PC-9 (cell line): Measurements from ENCODE around the gene STARD13. TPM values are rescaled to one million over a fixed set of nuclear protein-coding genes. Genes with fewer than 3 reads are reported as not detected.
"Not testable (repeated sequence)": the region's sequence is repeated elsewhere in the genome, so short reads cannot be mapped to it uniquely, and the experiment has no call there.

Experiments used
- BruUV-seq: library from RNA; stranded (reverse); fragments of 400-500 nt; replicated peaks from 2 replicates; lab custom pipeline; 2021; lab: Mats Ljungman, UMichigan
- CTCF ChIA-PET: fragments of 300-600 bp; sonication (Branson Sonifier 250); formaldehyde crosslinking; loops from one replicate; lab custom pipeline; 2022; ENCODE audit warnings: antibody characterized with exemption; lab: Charles Lee
- POLR2A ChIA-PET: fragments of 300-600 bp; sonication (Branson Sonifier 250); formaldehyde crosslinking; loops from one replicate; lab custom pipeline; 2022; ENCODE audit warnings: antibody characterized with exemption; ENCODE audit not compliant: unreplicated experiment; lab: Charles Lee
- DNase-seq, 2 experiments: peaks; one replicate each; pipeline versions ENCODE4 v3.0.0 to v3.0.0-alpha.2; 2015 to 2022; ENCODE audit warnings: mixed read lengths in 1 of 2
- H2AFZ ChIP-seq: fragments of 200-600 bp; sonication (generic); 2 replicates; pipeline ENCODE4 v1.8.1; 2017; ENCODE audit warnings: antibody characterized with exemption
- H3F3A ChIP-seq: fragments of 200-600 bp; sonication (generic); 2 replicates; pipeline ENCODE4 v1.8.1; 2017; ENCODE audit warnings: antibody characterized with exemption, mild to moderate bottlenecking, low read depth; ENCODE audit not compliant: insufficient read depth
- H3K27ac ChIP-seq: fragments of 200-600 bp; sonication (generic); 2 replicates; pipeline ENCODE4 v1.6.1; 2016; ENCODE audit warnings: mixed run types
- H3K27me3 ChIP-seq: fragments of 200-600 bp; sonication (generic); 2 replicates; pipeline ENCODE4 v1.6.1; 2016; ENCODE audit warnings: low read depth, mixed run types; ENCODE audit not compliant: insufficient read depth
- H3K36me3 ChIP-seq: fragments of 200-600 bp; sonication (generic); 2 replicates; pipeline ENCODE4 v1.6.1; 2016; ENCODE audit warnings: low read depth, mixed run types
- H3K4me1 ChIP-seq: fragments of 200-600 bp; sonication (generic); replicated peaks from 2 replicates; pipeline ENCODE4 v1.6.1; 2016; ENCODE audit warnings: mixed run types; ENCODE audit not compliant: insufficient read depth
- H3K4me2 ChIP-seq: fragments of 200-600 bp; sonication (generic); 2 replicates; pipeline ENCODE4 v1.6.1; 2017; ENCODE audit warnings: mixed run types
- H3K4me3 ChIP-seq: fragments of 200-600 bp; sonication (generic); 2 replicates; pipeline ENCODE4 v1.6.1; 2016; ENCODE audit warnings: mixed run types
- H3K79me2 ChIP-seq: fragments of 200-600 bp; sonication (generic); 2 replicates; pipeline ENCODE4 v1.6.1; 2017; ENCODE audit warnings: low read depth, mixed run types
- H3K9me2 ChIP-seq: fragments of 200-600 bp; sonication (generic); 2 replicates; pipeline ENCODE4 v1.8.1; 2017; ENCODE audit warnings: mild to moderate bottlenecking; ENCODE audit not compliant: insufficient read depth
- H3K9me3 ChIP-seq: fragments of 200-600 bp; sonication (generic); 2 replicates; pipeline ENCODE4 v1.8.1; 2016; ENCODE audit warnings: low read depth; ENCODE audit not compliant: insufficient read depth
- H4K20me1 ChIP-seq: fragments of 200-600 bp; sonication (generic); 2 replicates; pipeline ENCODE4 v1.8.1; 2017; ENCODE audit not compliant: insufficient read depth
- EZH2 ChIP-seq: fragments of 200-600 bp; sonication (generic); IDR thresholded peaks from 2 replicates; pipeline ENCODE4 v1.8.0; 2017; ENCODE audit warnings: antibody characterized with exemption, low read depth
- intact Hi-C: fragments of 100-400 bp; cut with micrococcal nuclease; formaldehyde crosslinking; loops from one replicate; pipeline ENCODE4 v1.10.0; 2022; ENCODE audit not compliant: unreplicated experiment
- total RNA-seq: library from RNA; stranded (reverse); gene quantifications from 2 replicates; pipeline ENCODE4 v1.2.3, GENCODE V29; 2021
- TF ChIP-seq, protein P1 (sequence below): fragments of 200-600 bp; sonication (generic); conservative IDR thresholded peaks from 2 replicates; pipeline ENCODE4 v1.6.1; 2017; ENCODE audit warnings: mixed run types, antibody characterized with exemption, mild to moderate bottlenecking, moderate library complexity

Gene STARD13
- total RNA-seq, 1 experiment from 2014 or later = 19.6 TPM

DNA sequence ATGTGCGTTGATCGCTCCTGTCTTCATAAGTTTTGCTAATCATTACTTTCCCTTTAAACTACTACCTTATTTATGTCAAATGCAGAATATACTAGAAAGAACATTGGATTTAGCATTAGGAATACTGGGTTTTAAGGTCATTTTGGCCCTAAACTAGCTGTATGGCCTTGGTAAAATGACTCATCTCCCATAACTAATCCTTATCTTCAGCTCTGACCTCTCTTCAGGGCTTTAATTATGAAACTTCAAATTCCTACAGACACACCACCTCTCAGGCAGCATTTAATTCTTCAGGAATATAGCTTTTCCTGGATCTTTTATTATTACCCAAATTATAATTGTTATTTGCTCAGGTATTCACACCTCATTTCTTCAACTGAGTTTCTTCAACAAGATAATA, 121.2 kb downstream of the STARD13 start:
- Histone ChIP-seq H3K27me3 (no peaks in the 10 kb centered on the region), H3K4me3 (no peak overlapping the region), H3F3A (peaks cover 7% of the 10 kb centered on the region), H3K79me2 (no peaks in the 10 kb centered on the region), H3K27ac (no peak overlapping the region), H4K20me1 (no peaks in the 10 kb centered on the region), H3K4me2 (no peak overlapping the region), H3K9me3 (peaks cover 22% of the 10 kb centered on the region), H2AFZ (no peak overlapping the region), H3K4me1 (no peaks in the 10 kb centered on the region), H3K36me3 (peaks cover 17% of the 10 kb centered on the region), H3K9me2 (no peaks in the 10 kb centered on the region)
- POLR2A ChIA-PET = no interaction called here
- CTCF ChIA-PET = no interaction called here
- BruUV-seq = no TSS peak
- intact Hi-C loops = no loop called here
- no peak for DNase-seq
- no peak for TF ChIP-seq EZH2
- TF ChIP-seq, protein P1, sequence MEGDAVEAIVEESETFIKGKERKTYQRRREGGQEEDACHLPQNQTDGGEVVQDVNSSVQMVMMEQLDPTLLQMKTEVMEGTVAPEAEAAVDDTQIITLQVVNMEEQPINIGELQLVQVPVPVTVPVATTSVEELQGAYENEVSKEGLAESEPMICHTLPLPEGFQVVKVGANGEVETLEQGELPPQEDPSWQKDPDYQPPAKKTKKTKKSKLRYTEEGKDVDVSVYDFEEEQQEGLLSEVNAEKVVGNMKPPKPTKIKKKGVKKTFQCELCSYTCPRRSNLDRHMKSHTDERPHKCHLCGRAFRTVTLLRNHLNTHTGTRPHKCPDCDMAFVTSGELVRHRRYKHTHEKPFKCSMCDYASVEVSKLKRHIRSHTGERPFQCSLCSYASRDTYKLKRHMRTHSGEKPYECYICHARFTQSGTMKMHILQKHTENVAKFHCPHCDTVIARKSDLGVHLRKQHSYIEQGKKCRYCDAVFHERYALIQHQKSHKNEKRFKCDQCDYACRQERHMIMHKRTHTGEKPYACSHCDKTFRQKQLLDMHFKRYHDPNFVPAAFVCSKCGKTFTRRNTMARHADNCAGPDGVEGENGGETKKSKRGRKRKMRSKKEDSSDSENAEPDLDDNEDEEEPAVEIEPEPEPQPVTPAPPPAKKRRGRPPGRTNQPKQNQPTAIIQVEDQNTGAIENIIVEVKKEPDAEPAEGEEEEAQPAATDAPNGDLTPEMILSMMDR = no peak

DNA sequence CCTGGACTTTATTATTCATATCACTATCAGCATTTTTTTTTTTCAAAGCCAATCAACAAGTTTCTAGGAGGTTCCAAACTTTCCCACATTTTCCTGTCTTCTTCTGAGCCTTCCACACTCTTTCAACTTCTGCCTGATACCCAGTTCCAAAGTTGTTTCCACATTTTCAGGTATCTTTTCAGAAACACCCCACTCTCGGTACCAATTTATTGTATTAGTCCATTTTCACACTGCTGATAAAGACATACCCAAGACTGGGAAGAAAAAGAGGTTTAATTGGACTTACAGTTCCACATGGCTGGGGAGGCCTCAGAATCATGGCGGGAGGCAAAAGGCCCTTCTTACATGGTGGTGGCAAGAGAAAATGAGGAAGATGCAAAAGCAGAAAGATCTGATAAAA, 122.8 kb downstream of the STARD13 start:
- intact Hi-C loops, H3K9me2 ChIP-seq, H3K4me3 ChIP-seq, BruUV-seq, DNase-seq, H3K27ac ChIP-seq, H3F3A ChIP-seq, H4K20me1 ChIP-seq, H3K27me3 ChIP-seq, POLR2A ChIA-PET, CTCF ChIA-PET, H2AFZ ChIP-seq, H3K79me2 ChIP-seq, H3K4me2 ChIP-seq, H3K4me1 ChIP-seq: not testable (repeated sequence)
- H3K36me3 ChIP-seq = peaks cover 17% of the 10 kb centered on the region
- peaks cover 22% of the 10 kb centered on the region for H3K9me3 ChIP-seq

DNA sequence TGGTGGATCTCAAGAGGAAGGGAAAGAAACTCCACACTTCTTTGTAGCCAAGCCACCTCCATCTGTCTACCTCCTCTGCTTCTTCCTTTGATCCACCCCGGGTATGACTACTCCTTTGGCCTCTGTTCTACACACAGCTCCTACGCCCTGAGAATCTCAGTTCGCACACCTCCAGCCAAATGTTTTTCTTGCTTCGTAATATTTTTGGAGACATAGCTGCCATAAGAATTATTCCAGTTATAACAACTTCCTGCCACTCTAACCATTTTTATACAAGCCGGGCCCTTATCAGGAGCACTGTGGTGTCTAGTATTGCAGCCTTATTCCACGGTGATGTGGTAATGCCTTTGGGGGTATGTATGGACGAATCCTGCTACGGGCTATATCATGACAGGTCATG, 126.7 kb downstream of the STARD13 start:
- H3K4me3 ChIP-seq = no peak overlapping the region
- H4K20me1 ChIP-seq = no peaks in the 10 kb centered on the region
- H2AFZ ChIP-seq = no peak overlapping the region
- DNase-seq = no peak
- no peak overlapping the region for H3K27ac ChIP-seq
- peaks cover 13% of the 10 kb centered on the region for H3K36me3 ChIP-seq
- intact Hi-C loops = no loop called here
- ChIA-PET CTCF (no interaction called here), POLR2A (no interaction called here)
- H3K9me3 ChIP-seq = peaks cover 22% of the 10 kb centered on the region
- H3K9me2 ChIP-seq = no peaks in the 10 kb centered on the region
- H3K79me2 ChIP-seq = no peaks in the 10 kb centered on the region
- H3K27me3 ChIP-seq = no peaks in the 10 kb centered on the region
- no TSS peak for BruUV-seq
- no peak overlapping the region for H3K4me2 ChIP-seq
- H3K4me1 ChIP-seq = peaks cover 8% of the 10 kb centered on the region
- no peaks in the 10 kb centered on the region; the same call in 1 of the 2 replicates for H3F3A ChIP-seq
- TF ChIP-seq, protein P1 = no peak
- TF ChIP-seq EZH2 = no peak

DNA sequence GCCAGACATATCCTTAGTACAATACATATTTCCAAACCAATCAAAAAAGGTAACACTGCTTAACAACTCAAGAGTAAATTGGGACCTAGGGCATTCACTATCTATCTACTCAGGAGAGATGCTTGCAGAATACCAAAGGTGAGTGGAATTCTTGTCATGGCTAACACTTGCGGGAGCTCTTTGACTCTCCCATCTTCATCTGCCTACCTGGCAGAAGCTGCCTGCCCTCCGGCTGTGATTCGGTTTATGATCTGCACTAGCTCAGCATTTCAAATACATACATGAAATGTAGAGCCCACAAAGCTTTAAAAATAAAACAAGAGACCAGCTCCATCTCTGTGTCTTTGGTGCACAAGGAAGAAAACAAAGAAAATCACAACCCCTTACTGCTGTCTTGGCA, 127.3 kb downstream of the STARD13 start:
- H3K27ac ChIP-seq = no peak overlapping the region
- H3K4me2 ChIP-seq = no peak overlapping the region
- no peaks in the 10 kb centered on the region for H4K20me1 ChIP-seq
- H3K36me3 ChIP-seq = peaks cover 11% of the 10 kb centered on the region
- POLR2A ChIA-PET = no interaction called here
- H3K4me1 ChIP-seq = peaks cover 13% of the 10 kb centered on the region
- no peak for DNase-seq
- H3K4me3 ChIP-seq = no peak overlapping the region
- no peak for TF ChIP-seq EZH2
- TF ChIP-seq, protein P1 = no peak
- CTCF ChIA-PET = no interaction called here
- BruUV-seq = no TSS peak
- no peak overlapping the region for H2AFZ ChIP-seq
- H3K9me2 ChIP-seq = no peaks in the 10 kb centered on the region
- no peaks in the 10 kb centered on the region for H3K27me3 ChIP-seq
- peaks cover 21% of the 10 kb centered on the region for H3K9me3 ChIP-seq
- intact Hi-C loops = no loop called here
- peaks cover under 1% of the 10 kb centered on the region for H3F3A ChIP-seq
- no peaks in the 10 kb centered on the region for H3K79me2 ChIP-seq
